HEK293 (cell line): ENCODE measurements around the gene VAMP5.

Experiments used
- CTCF ChIP-seq: fragments of 450-650 bp; formaldehyde crosslinking; IDR thresholded peaks from 2 replicates; pipeline ENCODE4 v1.5.1; 2016; ENCODE audit warnings: missing biosample characterization, missing genetic modification characterization
- MYNN ChIP-seq: fragments of 450-650 bp; formaldehyde crosslinking; IDR thresholded peaks from 2 replicates; pipeline ENCODE4 v1.5.1; 2016; ENCODE audit warnings: missing biosample characterization, missing genetic modification characterization, borderline replicate concordance
- ZBTB1 ChIP-seq: fragments of 450-650 bp; formaldehyde crosslinking; IDR thresholded peaks from 2 replicates; pipeline ENCODE4 v1.5.1; 2016; ENCODE audit warnings: missing biosample characterization, missing genetic modification characterization
- ZNF544 ChIP-seq: fragments of 450-650 bp; formaldehyde crosslinking; IDR thresholded peaks from 2 replicates; pipeline ENCODE4 v1.5.0; 2017; ENCODE audit warnings: missing biosample characterization, missing genetic modification characterization

DNA sequence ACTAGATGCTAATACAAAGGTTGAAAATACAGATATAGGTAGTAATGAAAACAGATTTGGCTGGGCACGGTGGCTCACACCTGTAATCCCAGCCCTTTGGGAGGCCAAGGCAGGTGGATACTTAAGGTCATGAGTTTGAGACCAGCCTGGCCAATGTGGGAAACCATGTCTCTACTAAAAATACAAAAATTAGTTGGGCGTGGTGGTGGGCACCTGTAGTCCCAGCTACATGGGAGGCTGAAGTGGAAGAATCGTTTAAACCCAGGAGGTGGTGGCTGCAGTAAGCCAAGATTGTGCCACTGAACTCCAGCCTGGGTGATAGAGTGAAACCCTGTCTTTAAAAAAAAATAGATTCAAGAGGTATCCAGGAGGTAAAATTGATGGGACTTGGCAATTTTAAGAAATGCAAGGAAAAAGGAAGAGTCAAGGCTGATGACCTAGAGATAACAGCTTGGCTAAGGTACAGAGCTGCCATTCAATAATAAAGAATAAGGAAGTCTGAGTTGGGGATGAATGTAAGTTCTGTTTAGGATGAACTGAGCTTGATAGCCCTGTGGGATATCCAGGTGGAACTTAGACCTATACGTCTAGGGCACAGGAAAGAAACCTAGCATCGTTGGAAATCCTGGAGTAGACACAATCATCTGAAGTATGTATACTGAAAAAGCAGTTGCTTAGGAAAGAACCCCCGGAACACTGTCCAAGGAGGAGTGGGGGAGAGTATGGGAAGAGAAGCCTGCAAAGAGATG is 36.2 kb upstream of the VAMP5 start:
- TF ChIP-seq CTCF (tag by site-specific recombination) (no peak), ZBTB1 (tag by site-specific recombination) (no peak), ZNF544 (tag by site-specific recombination) (no peak), MYNN (tag by site-specific recombination) (no peak)
